H1 (cell line): ENCODE results near the gene VEPH1. TPM values are rescaled to one million over a fixed set of nuclear protein-coding genes. Genes with fewer than 3 reads are reported as not detected.

Experiments used
- CTCF ChIA-PET: fragments of 300-600 bp; sonication (Branson Sonifier 250); formaldehyde crosslinking; loops from one replicate; lab custom pipeline; 2021; ENCODE audit not compliant: partially characterized antibody; lab: Charles Lee
- POLR2A ChIA-PET: fragments of 300-600 bp; sonication (Branson Sonifier 250); formaldehyde crosslinking; loops from one replicate; lab custom pipeline; 2021; ENCODE audit warnings: inconsistent platforms; ENCODE audit not compliant: partially characterized antibody; lab: Charles Lee
- DNase-seq, 2 experiments: peaks; one replicate each; pipeline versions ENCODE4 v3.0.0 to v3.0.0-alpha.2; 2010 to 2022; ENCODE audit warnings: low spot score in 2 of 2, low read depth in 1 of 2, mixed read lengths in 1 of 2
- FAIRE-seq: peaks from 2 replicates; lab custom pipeline; 2011; peaks lifted over from hg19 to GRCh38; lab: Jason Lieb, UNC
- H2AFZ ChIP-seq: 2 replicates; pipeline ENCODE4 v1.8.1; 2012; ENCODE audit warnings: low read length, inconsistent platforms
- H2AK5ac ChIP-seq: 2 replicates; pipeline ENCODE4 v1.6.1; 2013; ENCODE audit warnings: low read depth, low read length
- H2BK120ac ChIP-seq: replicated peaks from 2 replicates; pipeline ENCODE3; 2013; ENCODE audit warnings: low read depth, low read length, inconsistent platforms
- H2BK12ac ChIP-seq: 2 replicates; pipeline ENCODE4 v1.6.1; 2013; ENCODE audit warnings: low read depth, low read length
- H2BK15ac ChIP-seq: 2 replicates; pipeline ENCODE4 v1.6.1; 2013; ENCODE audit warnings: low read length
- H2BK20ac ChIP-seq: 2 replicates; pipeline ENCODE4 v1.6.1; 2013; ENCODE audit warnings: low read length
- H2BK5ac ChIP-seq: 2 replicates; pipeline ENCODE4 v1.6.1; 2013; ENCODE audit warnings: low read depth, low read length
- H3K14ac ChIP-seq: 2 replicates; pipeline ENCODE4 v1.6.1; 2013; ENCODE audit warnings: inconsistent platforms; ENCODE audit not compliant: insufficient read length
- H3K18ac ChIP-seq: 2 replicates; pipeline ENCODE4 v1.6.1; 2013; ENCODE audit warnings: low read length; ENCODE audit errors: extremely low read depth
- H3K23ac ChIP-seq: 2 replicates; pipeline ENCODE4 v1.6.1; 2013; ENCODE audit warnings: inconsistent platforms; ENCODE audit not compliant: insufficient read length
- H3K23me2 ChIP-seq: 2 replicates; pipeline ENCODE4 v1.6.1; 2013; ENCODE audit warnings: low read depth, low read length
- H3K27ac ChIP-seq: 2 replicates; pipeline ENCODE4 v1.6.1; 2011; ENCODE audit warnings: low read depth, low read length, inconsistent platforms
- H3K27me3 ChIP-seq, 4 experiments: replicated peaks in 1 of 4; 1 replicate in 1 of 4; 2 replicates in 3 of 4; pipeline versions ENCODE4 v1.6.1 to v1.8.1; 2011 to 2013; ENCODE audit warnings: low read length in 3 of 4, mild to moderate bottlenecking in 3 of 4, inconsistent platforms in 2 of 4, mixed read lengths in 2 of 4, moderate library complexity in 1 of 4; ENCODE audit not compliant: control insufficient read depth in 3 of 4, insufficient read depth in 3 of 4; ENCODE audit errors: extremely low read depth in 1 of 4
- H3K36me3 ChIP-seq, 4 experiments: 2 replicates each; pipeline versions ENCODE4 v1.6.1 to v1.8.1; 2011 to 2013; ENCODE audit warnings: mild to moderate bottlenecking in 4 of 4, low read length in 3 of 4, moderate library complexity in 2 of 4, control low read depth in 1 of 4, inconsistent platforms in 1 of 4; ENCODE audit not compliant: insufficient read depth in 4 of 4, control insufficient read depth in 2 of 4
- H3K4ac ChIP-seq: replicated peaks from 2 replicates; pipeline ENCODE3; 2013; ENCODE audit warnings: low read length, low read depth, mixed read lengths, inconsistent platforms; ENCODE audit not compliant: insufficient read length
- H3K4me1 ChIP-seq, 4 experiments: replicated peaks in 1 of 4; 1 replicate in 1 of 4; 2 replicates in 3 of 4; pipeline versions ENCODE4 v1.6.1 to v1.8.1; 2011 to 2013; ENCODE audit warnings: low read length in 3 of 4, inconsistent platforms in 2 of 4, mixed read lengths in 1 of 4; ENCODE audit not compliant: insufficient read depth in 4 of 4, control insufficient read depth in 3 of 4
- H3K4me2 ChIP-seq, 2 experiments: 2 replicates each; pipeline versions ENCODE4 v1.6.1 to v1.8.1; 2011 to 2013; ENCODE audit warnings: low read depth in 2 of 2, low read length in 2 of 2, control low read depth in 1 of 2, inconsistent platforms in 1 of 2, mild to moderate bottlenecking in 1 of 2; ENCODE audit not compliant: insufficient read depth in 1 of 2
- H3K4me3 ChIP-seq, 4 experiments: fragments of 200-600, 300-600 bp in 1 of 4; sonication (generic), shearing (Covaris generic), sonication (Bioruptor Twin) in 1 of 4; 2 replicates each; pipeline versions ENCODE4 v1.5.1 to v1.8.1; 2011 to 2016; ENCODE audit warnings: low read length in 4 of 4, low read depth in 3 of 4, control low read depth in 2 of 4, inconsistent platforms in 2 of 4, mild to moderate bottlenecking in 2 of 4, mixed read lengths in 1 of 4, moderate library complexity in 1 of 4; ENCODE audit not compliant: insufficient read depth in 2 of 4; ENCODE audit errors: extremely low read depth in 1 of 4
- H3K56ac ChIP-seq: replicated peaks from 2 replicates; pipeline ENCODE3; 2013; ENCODE audit warnings: low read depth, mild to moderate bottlenecking, mixed read lengths, low read length, inconsistent platforms; ENCODE audit not compliant: insufficient read length
- H3K79me1 ChIP-seq: 2 replicates; pipeline ENCODE4 v1.6.1; 2013; ENCODE audit warnings: low read depth, low read length, control low read depth
- H3K79me2 ChIP-seq, 2 experiments: 2 replicates each; pipeline versions ENCODE4 v1.6.1 to v1.8.1; 2012 to 2013; ENCODE audit warnings: low read length in 2 of 2, mild to moderate bottlenecking in 2 of 2, inconsistent platforms in 1 of 2; ENCODE audit not compliant: insufficient read depth in 2 of 2, control insufficient read depth in 1 of 2
- H3K9ac ChIP-seq, 4 experiments: replicated peaks in 1 of 4; 1 replicate in 1 of 4; 2 replicates in 3 of 4; pipeline versions ENCODE4 v1.6.1 to v1.8.1; 2011 to 2013; ENCODE audit warnings: low read depth in 3 of 4, low read length in 3 of 4, control low read depth in 2 of 4, mild to moderate bottlenecking in 2 of 4, moderate library complexity in 2 of 4, inconsistent platforms in 1 of 4; ENCODE audit errors: extremely low read depth in 1 of 4
- H3K9me3 ChIP-seq, 2 experiments: 2 replicates each; pipeline versions ENCODE4 v1.6.1 to v1.8.1; 2012 to 2013; ENCODE audit warnings: mild to moderate bottlenecking in 2 of 2, moderate library complexity in 2 of 2, control low read depth in 1 of 2, inconsistent platforms in 1 of 2, low read depth in 1 of 2, low read length in 1 of 2, mixed read lengths in 1 of 2; ENCODE audit not compliant: insufficient read depth in 2 of 2
- H4K20me1 ChIP-seq, 2 experiments: replicated peaks in 1 of 2; 2 replicates each; pipeline versions ENCODE3 to v1.8.1; 2011 to 2013; ENCODE audit warnings: inconsistent platforms in 2 of 2, low read length in 2 of 2, mild to moderate bottlenecking in 1 of 2; ENCODE audit not compliant: insufficient read depth in 2 of 2, control insufficient read depth in 1 of 2
- H4K5ac ChIP-seq: 2 replicates; pipeline ENCODE4 v1.6.1; 2013; ENCODE audit warnings: low read length, low read depth, mixed read lengths, inconsistent platforms; ENCODE audit not compliant: insufficient read length
- H4K8ac ChIP-seq: 2 replicates; pipeline ENCODE4 v1.8.0; 2013; ENCODE audit warnings: mild to moderate bottlenecking, moderate library complexity, low read length, inconsistent platforms; ENCODE audit not compliant: insufficient read depth; ENCODE audit errors: extremely low read depth
- H4K91ac ChIP-seq: replicated peaks from 2 replicates; pipeline ENCODE3; 2013; ENCODE audit warnings: low read length, mixed read lengths, inconsistent platforms; ENCODE audit not compliant: insufficient read length
- BCL11A ChIP-seq, 2 experiments: IDR thresholded peaks; one replicate each; pipeline ENCODE4 v1.6.1; 2011; ENCODE audit warnings: low read depth in 2 of 2, low read length in 2 of 2, mild to moderate bottlenecking in 2 of 2
- CBX5 ChIP-seq: fragments of 300-800, 300-1000 bp; sonication (generic); IDR thresholded peaks from 2 replicates; pipeline ENCODE4 v1.7.1; 2016; ENCODE audit warnings: antibody characterized with exemption, low read length, low read depth
- CHD1 ChIP-seq: IDR thresholded peaks from 2 replicates; pipeline ENCODE4 v1.6.1; 2012; ENCODE audit warnings: low read depth, low read length, improper control_type of control experiment
- CREB1 ChIP-seq: IDR thresholded peaks from 2 replicates; pipeline ENCODE4 v1.6.1; 2012; ENCODE audit warnings: inconsistent platforms
- CTBP2 ChIP-seq: IDR thresholded peaks from 2 replicates; pipeline ENCODE4 v1.7.0; 2011; ENCODE audit warnings: borderline replicate concordance, mild to moderate bottlenecking, moderate library complexity, mixed read lengths, low read length; ENCODE audit not compliant: insufficient read depth, insufficient read length
- GABPA ChIP-seq: IDR thresholded peaks from 2 replicates; pipeline ENCODE4 v1.6.1; 2011; ENCODE audit warnings: mild to moderate bottlenecking, low read length, moderate library complexity, borderline replicate concordance; ENCODE audit not compliant: insufficient read depth
- JUN ChIP-seq: IDR thresholded peaks from 2 replicates; pipeline ENCODE4 v1.6.1; 2011; ENCODE audit warnings: low read depth, mild to moderate bottlenecking, improper control_type of control experiment, low read length
- JUND ChIP-seq: IDR thresholded peaks from 2 replicates; pipeline ENCODE4 v1.6.1; 2011; ENCODE audit warnings: mild to moderate bottlenecking, improper control_type of control experiment, low read length
- KDM1A ChIP-seq: fragments of 200-600, 300-600 bp; sonication (generic); IDR thresholded peaks from 2 replicates; pipeline ENCODE4 v1.7.1; 2016; ENCODE audit warnings: mild to moderate bottlenecking, low read length, borderline replicate concordance
- MAX ChIP-seq: IDR thresholded peaks from 2 replicates; pipeline ENCODE4 v1.6.1; 2012; ENCODE audit warnings: inconsistent platforms
- PHF8 ChIP-seq: fragments of 200-600 bp; sonication (generic); conservative IDR thresholded peaks from 2 replicates; pipeline ENCODE4 v1.7.1; 2012; ENCODE audit warnings: low read depth, mild to moderate bottlenecking, inconsistent platforms, low read length, moderate library complexity
- RAD21 ChIP-seq, 2 experiments: IDR thresholded peaks in 1 of 2; conservative IDR thresholded peaks in 1 of 2; 2 replicates each; pipeline ENCODE4 v1.6.1; 2011; ENCODE audit warnings: low read depth in 2 of 2, low read length in 2 of 2, improper control_type of control experiment in 1 of 2, inconsistent platforms in 1 of 2, mild to moderate bottlenecking in 1 of 2, moderate library complexity in 1 of 2
- TBP ChIP-seq: IDR thresholded peaks from 2 replicates; pipeline ENCODE4 v1.6.1; 2011; ENCODE audit warnings: low read depth, low read length, improper control_type of control experiment
- TCF12 ChIP-seq: IDR thresholded peaks from 2 replicates; pipeline ENCODE4 v1.6.1; 2011; ENCODE audit warnings: low read depth, mild to moderate bottlenecking, low read length
- YY1 ChIP-seq: IDR thresholded peaks from 2 replicates; pipeline ENCODE4 v1.6.1; 2011; ENCODE audit warnings: low read depth, mild to moderate bottlenecking, low read length
- WGBS, 2 experiments: shearing (Covaris generic) in 1 of 2; methylation state at CpG; one replicate each; pipeline versions ENCODE4 v1.1.6 to v1.1.7; 2013 to 2015; ENCODE audit warnings: low lambda C conversion rate in 2 of 2, mixed read lengths in 2 of 2, inconsistent platforms in 1 of 2, low coverage in 1 of 2, missing lambda C conversion rate in 1 of 2; ENCODE audit not compliant: insufficient replicate concordance in 2 of 2, insufficient coverage in 1 of 2, insufficient read length in 1 of 2; ENCODE audit errors: extremely low coverage in 1 of 2, missing lambda C conversion rate in 1 of 2; 5-methylcytosine and 5-hydroxymethylcytosine counted together
- polyA plus RNA-seq, 7 experiments: library from polyadenylated mRNA; depleted of rRNA in 3 of 7; stranded (reverse) in 5 of 7; unstranded in 2 of 7; fragments of >200 nt in 5 of 7; fragments of 200-250 nt in 2 of 7; gene quantifications; 1 replicate in 5 of 7; 2 replicates in 1 of 7; 4 replicates in 1 of 7; pipeline versions ENCODE4 v1.2.1 to v1.2.3, GENCODE V29; 2011 to 2013; ENCODE audit warnings: missing spikeins in 2 of 7, mixed read lengths in 2 of 7
- total RNA-seq: library from RNA; stranded (reverse); fragmentation: NEBNext Ultra II Directional; extraction: Animal tissue kit (Norgen Biotek cat#: 25700); gene quantifications from 2 replicates; pipeline ENCODE4 v1.2.1, GENCODE V29; 2021

VEPH1 gene
- total and polyA plus RNA-seq, 2 of the 8 experiments (the other 6 are each of a cell fraction or from before 2014, with no cell fraction given), result 12.0 to 18.3 TPM

GRCh38 chr3:157290766-157291165, 212.4 kb downstream of the VEPH1 start:
- Histone ChIP-seq H2BK5ac (no peak overlapping the region), H3K4ac (no peak overlapping the region), H3K56ac (no peak overlapping the region), H3K36me3 (no peaks in the 10 kb centered on the region), H2BK12ac (no peak overlapping the region), H2BK20ac (no peak overlapping the region), H2AK5ac (no peak overlapping the region), H4K5ac (no peak overlapping the region), H3K9me3 (no peaks in the 10 kb centered on the region), H3K79me1 (no peaks in the 10 kb centered on the region), H3K14ac (no peak overlapping the region), H3K4me3 (no peak overlapping the region), H3K27ac (no peak overlapping the region), H4K91ac (no peak overlapping the region), H3K18ac (no peak overlapping the region), H3K4me1 (peaks cover 0 to 2% (median 0%) of the 10 kb centered on the region in 4 experiments; a peak in 1 of 7 replicates), H3K23ac (no peak overlapping the region), H2AFZ (no peak overlapping the region), H2BK15ac (no peak overlapping the region), H3K4me2 (no peak overlapping the region), H3K27me3 (no peaks in the 10 kb centered on the region), H4K8ac (no peak overlapping the region), H2BK120ac (no peak overlapping the region), H3K23me2 (no peaks in the 10 kb centered on the region; the same call in 1 of the 2 replicates), H3K9ac (no peak overlapping the region), H3K79me2 (no peaks in the 10 kb centered on the region), H4K20me1 (no peaks in the 10 kb centered on the region)
- FAIRE-seq, result no peak
- ChIA-PET POLR2A (no interaction called here), CTCF (interaction anchor here (0.8 to 1.4 kb wide), 3 partner anchors 9 to 588 kb away, joined by 3 to 4 read pairs (median 3); no protein-coding TSS in a partner anchor)
- WGBS, 2 experiments, result 69% methylated on average over 2 of the region's 2 CpGs; no CpG with 5 or more reads in 1 of the 2 experiments
- DNase-seq, result no peak
- no peak for TF ChIP-seq MAX
- TF ChIP-seq KDM1A, result no peak
- no peak for TF ChIP-seq CTBP2
- TF ChIP-seq GABPA, result no peak
- TF ChIP-seq RAD21 (IDR thresholded peaks at IDR 0.05 in 1 of 2, conservative IDR thresholded peaks at IDR 0.05 in 1 of 2; ENCODE audit: low read depth in 2 of 2, low read length in 2 of 2), result no peak
- TF ChIP-seq TCF12, result no peak
- no peak for TF ChIP-seq CBX5
- TF ChIP-seq PHF8, result no peak
- TF ChIP-seq TBP, result no peak
- TF ChIP-seq CHD1, result no peak
- TF ChIP-seq BCL11A (IDR thresholded peaks at IDR 0.05; ENCODE audit: low read depth in 2 of 2, low read length in 2 of 2), result no peak
- TF ChIP-seq YY1, result no peak
- TF ChIP-seq JUN, result no peak
- no peak for TF ChIP-seq CREB1
- no peak for TF ChIP-seq JUND
